Activated CD8-positive, alpha-beta memory T cell treated with anti-CD3 and anti-CD28 coated beads for 4 hours (primary cell): ENCODE measurements around the gene ATP10A.
"Not testable (repeated sequence)": the region's sequence is repeated elsewhere in the genome, so short reads cannot be mapped to it uniquely, and the experiment has no call there.

Source experiments
- DNase-seq, 2 donors: peaks; one replicate each; pipeline ENCODE4 v3.0.0-alpha.2; 2020; ENCODE audit warnings: low read depth in 2 of 2

ATP10A gene

GRCh38 chr15:25771338-25771706, 91.8 kb downstream of the ATP10A start:
- no peak for DNase-seq

- DNase-seq = no peak
Observed at GRCh38 chr15:25770618-25771337, 92.3 kb downstream of the ATP10A start.

GRCh38 chr15:25770031-25770430, 93.1 kb downstream of the ATP10A start:
- DNase-seq = no peak

GRCh38 chr15:25768271-25768670, 94.9 kb downstream of the ATP10A start:
- no peak for DNase-seq

- DNase-seq = no peak
Observed at GRCh38 chr15:25767356-25768151, 95.6 kb downstream of the ATP10A start.

- DNase-seq = no peak
Observed at GRCh38 chr15:25766417-25766816, 96.7 kb downstream of the ATP10A start.

- DNase-seq = no peak
Observed at GRCh38 chr15:25764980-25765735, 98.0 kb downstream of the ATP10A start.

GRCh38 chr15:25763954-25764353, 99.2 kb downstream of the ATP10A start:
- no peak for DNase-seq

GRCh38 chr15:25763331-25763751, 99.8 kb downstream of the ATP10A start:
- no peak for DNase-seq

- DNase-seq = no peak
Observed at GRCh38 chr15:25761971-25762662, 101.0 kb downstream of the ATP10A start.

- DNase-seq = no peak
Observed at GRCh38 chr15:25759421-25759820, 103.7 kb downstream of the ATP10A start.

GRCh38 chr15:25758612-25759011, 104.5 kb downstream of the ATP10A start:
- DNase-seq = not testable (repeated sequence)

- DNase-seq = no peak
Observed at GRCh38 chr15:25743548-25744275, 119.4 kb downstream of the ATP10A start.

- no peak for DNase-seq
Observed at GRCh38 chr15:25742776-25743547, 120.2 kb downstream of the ATP10A start.

GRCh38 chr15:25742041-25742730, 120.9 kb downstream of the ATP10A start:
- DNase-seq = no peak

- no peak for DNase-seq
Observed at GRCh38 chr15:25741256-25741580, 121.9 kb downstream of the ATP10A start.

- DNase-seq = no peak
Observed at GRCh38 chr15:25740383-25741255, 122.5 kb downstream of the ATP10A start.

- no peak for DNase-seq
Observed at GRCh38 chr15:25739687-25740121, 123.4 kb downstream of the ATP10A start.
